Sigmoid colon (tissue), 7 donors: ENCODE measurements around the gene ENKD1. TPM values are rescaled to one million over a fixed set of nuclear protein-coding genes. Genes with fewer than 3 reads are reported as not detected.

Source experiments
- DNase-seq: peaks from one replicate; pipeline ENCODE4 v3.0.0-alpha.2; 2019
- H3K27ac ChIP-seq, 4 donors: fragments of 200-600 bp; sonication (generic); one replicate each; pipeline ENCODE4 v1.5.1; 2016 to 2019; ENCODE audit warnings: mild to moderate bottlenecking in 1 of 4
- H3K27me3 ChIP-seq, 3 donors: fragments of 200-600 bp; sonication (generic); one replicate each; pipeline ENCODE4 v1.5.1; 2019; ENCODE audit warnings: mild to moderate bottlenecking in 1 of 3
- H3K36me3 ChIP-seq, 4 donors: fragments of 200-600 bp; sonication (generic); one replicate each; pipeline ENCODE4 v1.5.1; 2016 to 2019
- H3K4me1 ChIP-seq, 4 donors: fragments of 200-600 bp; sonication (generic); one replicate each; pipeline ENCODE4 v1.5.1; 2017 to 2019
- H3K4me3 ChIP-seq, 4 donors: fragments of 200-600 bp; sonication (generic); one replicate each; pipeline ENCODE4 v1.5.1; 2017 to 2019; ENCODE audit warnings: mild to moderate bottlenecking in 2 of 4, moderate library complexity in 1 of 4
- H3K9me3 ChIP-seq, 4 donors: fragments of 200-600 bp in 3 of 4; sonication (generic) in 3 of 4; one replicate each; pipeline versions ENCODE4 v1.5.1 to v1.6.1; 2013 to 2019
- EP300 ChIP-seq, 4 donors: sonication (generic); formaldehyde crosslinking; IDR thresholded peaks; one replicate each; pipeline ENCODE4 v1.6.1; 2017; ENCODE audit warnings: antibody characterized with exemption in 4 of 4
- POLR2A ChIP-seq, 2 donors: fragments of 450-650 bp; IDR thresholded peaks; one replicate each; pipeline ENCODE4 v1.6.1; 2016; ENCODE audit warnings: antibody characterized with exemption in 2 of 2, mild to moderate bottlenecking in 2 of 2, moderate library complexity in 2 of 2
- POLR2AphosphoS5 ChIP-seq, 4 donors: sonication (generic); formaldehyde crosslinking; IDR thresholded peaks; one replicate each; pipeline ENCODE4 v1.6.1; 2017; ENCODE audit warnings: antibody characterized with exemption in 4 of 4
- WGBS, 2 donors: extraction: QIAGEN DNeasy Blood & Tissue Kit; methylation state at CpG; one replicate each; pipeline ENCODE4 v1.1.7; 2013; 5-methylcytosine and 5-hydroxymethylcytosine counted together
- intact Hi-C: fragments of 100-400 bp; cut with DNase I; formaldehyde crosslinking; loops from one replicate; pipeline ENCODE4 v1.15.1; 2023
- polyA plus RNA-seq, 3 donors: library from polyadenylated mRNA; stranded (reverse); fragments of 200-250 nt; gene quantifications; one replicate each; pipeline ENCODE4 v1.2.3, GENCODE V29; 2013
- total RNA-seq, 4 donors: library from RNA; depleted of rRNA; stranded (reverse); fragments of >200 nt; gene quantifications; one replicate each; pipeline ENCODE4 v1.1.0, GENCODE V29; 2016
- TF ChIP-seq, protein P1 (sequence below), 4 experiments: fragments of 450-650 bp in 3 of 4; fragments of 200-600 bp in 1 of 4; IDR thresholded peaks; one replicate each; pipeline ENCODE4 v1.5.1; 2016 to 2019; ENCODE audit warnings: antibody characterized with exemption in 4 of 4, mild to moderate bottlenecking in 3 of 4, moderate library complexity in 2 of 4
- donor health status: healthy with polysubstance abuse.
- donor health status: Bipolar disorder and iron deficiency.
- donor health status: healthy.

ENKD1 gene
- total and polyA plus RNA-seq, 7 donors, result 6.9 to 27.0 (median 21.0) TPM

DNA sequence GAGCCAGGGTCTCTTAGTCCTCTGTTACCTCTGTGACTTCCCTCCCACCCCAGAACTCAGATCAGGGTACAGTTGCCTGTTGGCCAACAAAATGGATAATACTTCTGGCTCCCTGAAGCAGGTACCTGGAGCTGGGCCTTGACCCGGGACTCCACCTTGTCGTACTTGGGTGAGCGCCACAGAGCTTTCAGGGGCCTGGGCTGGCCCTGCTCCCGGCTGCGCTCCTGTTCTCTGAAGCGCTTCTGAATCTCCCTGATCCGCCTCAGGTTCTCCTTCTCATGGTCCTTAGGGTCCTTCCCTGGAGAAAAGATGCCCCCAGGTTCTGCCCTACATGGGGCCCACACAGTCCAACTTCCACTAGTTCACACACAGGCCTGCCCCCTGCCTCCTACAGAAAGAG lies 1.7 kb downstream of the ENKD1 start:
- Histone ChIP-seq H3K4me3 (no peak overlapping the region), H3K27me3 (no peaks in the 10 kb centered on the region), H3K36me3 (peaks cover 6 to 18% (median 7%) of the 10 kb centered on the region in 4 donors), H3K27ac (no peak overlapping the region), H3K4me1 (peaks cover 0 to 42% (median 37%) of the 10 kb centered on the region in 4 donors), H3K9me3 (no peaks in the 10 kb centered on the region)
- no peak for DNase-seq
- TF ChIP-seq EP300 (IDR thresholded peaks at IDR 0.05) (no peak), POLR2A (IDR thresholded peaks at IDR 0.05) (no peak)
- intact Hi-C loops, result loop anchor here (5.0 kb wide), 2 partner anchors 118 to 183 kb away; partner anchors contain the start of genes AGRP and ATP6V0D1
- 95 to 98% methylated on average over 7 of the region's 7 CpGs for WGBS, 2 donors

DNA sequence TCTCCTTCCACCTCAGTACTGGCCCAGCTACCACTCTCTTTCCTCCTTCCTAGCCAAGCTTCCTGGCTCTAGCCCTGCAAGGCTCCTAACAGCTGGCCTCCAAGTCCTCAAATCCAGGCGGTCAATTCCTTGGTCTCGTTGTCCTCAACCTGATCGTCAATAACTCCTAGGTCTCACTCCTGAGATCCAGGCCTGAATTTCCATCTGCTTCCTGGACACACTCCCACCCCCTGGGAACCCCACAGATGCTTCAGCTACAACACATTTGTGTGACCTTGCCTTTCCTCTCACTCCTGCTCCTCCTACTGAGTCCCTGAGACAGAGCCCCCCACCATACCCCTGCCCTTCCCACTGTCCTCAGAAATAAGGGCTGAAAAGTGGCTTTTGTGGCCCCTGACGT lies 2.3 kb downstream of the ENKD1 start:
- H3K27ac ChIP-seq, result no peak overlapping the region
- no peaks in the 10 kb centered on the region for H3K9me3 ChIP-seq
- intact Hi-C loops, result no loop called here
- no peak overlapping the region for H3K4me3 ChIP-seq
- peaks cover 6 to 18% (median 7%) of the 10 kb centered on the region in 4 donors for H3K36me3 ChIP-seq
- H3K4me1 ChIP-seq, result peaks cover 0 to 48% (median 41%) of the 10 kb centered on the region in 4 donors
- H3K27me3 ChIP-seq, result no peaks in the 10 kb centered on the region
- DNase-seq, result no peak
- TF ChIP-seq POLR2AphosphoS5 (IDR thresholded peaks at IDR 0.05) (no peak), EP300 (IDR thresholded peaks at IDR 0.05) (no peak), POLR2A (IDR thresholded peaks at IDR 0.05) (no peak)
- TF ChIP-seq, protein P1, sequence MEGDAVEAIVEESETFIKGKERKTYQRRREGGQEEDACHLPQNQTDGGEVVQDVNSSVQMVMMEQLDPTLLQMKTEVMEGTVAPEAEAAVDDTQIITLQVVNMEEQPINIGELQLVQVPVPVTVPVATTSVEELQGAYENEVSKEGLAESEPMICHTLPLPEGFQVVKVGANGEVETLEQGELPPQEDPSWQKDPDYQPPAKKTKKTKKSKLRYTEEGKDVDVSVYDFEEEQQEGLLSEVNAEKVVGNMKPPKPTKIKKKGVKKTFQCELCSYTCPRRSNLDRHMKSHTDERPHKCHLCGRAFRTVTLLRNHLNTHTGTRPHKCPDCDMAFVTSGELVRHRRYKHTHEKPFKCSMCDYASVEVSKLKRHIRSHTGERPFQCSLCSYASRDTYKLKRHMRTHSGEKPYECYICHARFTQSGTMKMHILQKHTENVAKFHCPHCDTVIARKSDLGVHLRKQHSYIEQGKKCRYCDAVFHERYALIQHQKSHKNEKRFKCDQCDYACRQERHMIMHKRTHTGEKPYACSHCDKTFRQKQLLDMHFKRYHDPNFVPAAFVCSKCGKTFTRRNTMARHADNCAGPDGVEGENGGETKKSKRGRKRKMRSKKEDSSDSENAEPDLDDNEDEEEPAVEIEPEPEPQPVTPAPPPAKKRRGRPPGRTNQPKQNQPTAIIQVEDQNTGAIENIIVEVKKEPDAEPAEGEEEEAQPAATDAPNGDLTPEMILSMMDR (IDR thresholded peaks at IDR 0.05), result no peak
- 92% methylated on average over 4 of the region's 4 CpGs for WGBS, 2 donors

DNA sequence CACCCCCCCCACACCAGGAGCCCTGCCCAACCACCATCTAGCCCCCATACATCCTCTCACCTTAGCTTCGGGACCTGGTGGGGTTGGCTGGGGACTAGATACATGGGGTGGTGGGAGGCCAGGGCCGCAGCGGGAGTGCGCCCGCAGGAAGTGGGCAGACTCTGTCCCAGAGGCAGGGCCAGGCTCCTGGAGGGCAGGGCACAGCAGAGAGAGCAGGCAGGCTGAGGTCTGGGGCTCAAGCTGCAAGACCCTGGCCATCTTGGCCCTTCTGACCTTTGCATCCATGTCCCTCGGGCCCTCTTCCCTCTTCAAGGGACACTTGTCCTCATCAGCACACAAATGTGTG lies 2.7 kb downstream of the ENKD1 start:
- intact Hi-C loops, result no loop called here
- 93 to 95% methylated on average over 6 of the region's 6 CpGs for WGBS, 2 donors
- peaks cover 0 to 52% (median 45%) of the 10 kb centered on the region in 4 donors for H3K4me1 ChIP-seq
- peaks cover 6 to 18% (median 7%) of the 10 kb centered on the region in 4 donors for H3K36me3 ChIP-seq
- no peaks in the 10 kb centered on the region for H3K27me3 ChIP-seq
- no peaks in the 10 kb centered on the region for H3K9me3 ChIP-seq
- TF ChIP-seq EP300 (IDR thresholded peaks at IDR 0.05), result no peak
- no peak for TF ChIP-seq POLR2AphosphoS5 (IDR thresholded peaks at IDR 0.05)
- TF ChIP-seq POLR2A (IDR thresholded peaks at IDR 0.05), result no peak
- TF ChIP-seq, protein P1 (IDR thresholded peaks at IDR 0.05), result no peak
- no peak overlapping the region for H3K4me3 ChIP-seq
- DNase-seq, result peak; percentile 67
- no peak overlapping the region for H3K27ac ChIP-seq

DNA sequence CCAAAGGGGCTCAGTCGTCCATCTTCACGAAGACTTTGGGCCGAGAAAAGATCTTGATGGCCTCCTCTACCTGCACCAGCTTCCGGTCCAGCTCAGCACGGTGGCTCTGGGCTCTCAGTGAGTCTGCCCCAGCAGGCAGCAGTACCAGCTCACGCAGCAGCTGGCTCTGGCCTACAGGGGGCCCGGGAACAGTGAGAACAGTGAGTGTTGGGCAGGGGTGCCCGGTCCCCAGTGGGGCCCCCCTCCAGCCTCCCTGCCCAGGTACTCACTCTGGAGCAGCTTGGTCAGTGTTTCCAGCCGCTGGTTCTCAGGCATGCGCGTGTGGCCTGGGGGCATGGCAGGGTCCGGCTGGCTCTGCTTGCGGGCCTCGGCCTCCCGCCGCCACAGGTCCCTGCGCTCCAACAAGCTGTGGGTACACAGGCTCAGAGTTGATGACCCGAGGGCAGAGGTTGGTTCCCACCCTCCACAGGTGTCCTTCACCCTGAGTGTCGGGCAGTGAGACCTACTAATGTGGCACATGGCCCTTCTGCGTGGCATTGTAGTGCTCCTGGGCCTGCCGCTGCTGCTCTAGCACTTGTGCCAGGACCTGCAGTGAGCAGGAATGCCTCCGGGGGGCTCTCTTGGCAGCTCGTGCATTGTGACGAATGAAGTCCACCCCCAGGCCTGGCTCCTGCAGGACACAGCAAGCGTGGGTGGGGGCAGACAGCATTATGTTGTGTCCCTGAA lies 3.2 kb downstream of the ENKD1 start:
- intact Hi-C loops, result no loop called here

DNA sequence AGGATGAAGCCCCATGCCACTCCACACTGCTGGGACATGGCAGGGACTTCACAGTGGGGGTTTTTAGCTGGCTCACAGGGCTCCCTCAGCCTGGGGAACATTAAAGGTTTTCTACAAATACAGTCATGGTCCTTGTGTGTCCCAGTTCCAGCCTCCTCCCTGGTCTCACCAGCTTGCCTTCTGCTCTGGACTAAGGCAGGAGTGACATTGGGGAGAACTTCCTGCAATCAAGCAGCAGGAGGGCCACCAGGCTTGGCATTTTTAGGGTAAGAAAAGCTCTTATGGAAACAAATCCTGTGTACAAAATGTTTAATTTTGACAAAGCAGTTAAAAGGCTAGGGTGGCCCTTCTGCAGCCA lies 3.9 kb downstream of the ENKD1 start:
- intact Hi-C loops, result no loop called here

More for the DNA sequence above, 3.2 kb downstream of the ENKD1 start:
- WGBS, 2 donors, result 84% methylated on average over 25 of the region's 25 CpGs
- Histone ChIP-seq H3K4me3 (no peak overlapping the region), H3K27me3 (no peaks in the 10 kb centered on the region), H3K27ac (no peak overlapping the region), H3K4me1 (peaks cover 0 to 54% (median 47%) of the 10 kb centered on the region in 4 donors), H3K9me3 (no peaks in the 10 kb centered on the region), H3K36me3 (peaks cover 6 to 18% (median 7%) of the 10 kb centered on the region in 4 donors)
- TF ChIP-seq POLR2AphosphoS5 (IDR thresholded peaks at IDR 0.05) (no peak), EP300 (IDR thresholded peaks at IDR 0.05) (no peak), POLR2A (IDR thresholded peaks at IDR 0.05) (no peak)
- TF ChIP-seq, protein P1 (IDR thresholded peaks at IDR 0.05), result no peak
- DNase-seq, result peak; percentile 63

More for the DNA sequence above, 3.9 kb downstream of the ENKD1 start:
- H3K4me1 ChIP-seq, result peaks cover 0 to 47% (median 43%) of the 10 kb centered on the region in 4 donors
- H3K36me3 ChIP-seq, result peaks cover 6 to 25% (median 7%) of the 10 kb centered on the region in 4 donors
- H3K27me3 ChIP-seq, result no peaks in the 10 kb centered on the region
- DNase-seq, result no peak
- H3K9me3 ChIP-seq, result no peaks in the 10 kb centered on the region
- no peak overlapping the region for H3K4me3 ChIP-seq
- H3K27ac ChIP-seq, result no peak overlapping the region
- TF ChIP-seq, protein P1 (IDR thresholded peaks at IDR 0.05), result no peak
- TF ChIP-seq EP300 (IDR thresholded peaks at IDR 0.05) (no peak), POLR2A (IDR thresholded peaks at IDR 0.05) (no peak), POLR2AphosphoS5 (IDR thresholded peaks at IDR 0.05) (no peak)
